ENCODE data around the gene BMI1.

GRCh38 chr10:22343731-22344130 is 22.8 kb downstream of the BMI1 start:
- TF ChIP-seq, protein P1, sequence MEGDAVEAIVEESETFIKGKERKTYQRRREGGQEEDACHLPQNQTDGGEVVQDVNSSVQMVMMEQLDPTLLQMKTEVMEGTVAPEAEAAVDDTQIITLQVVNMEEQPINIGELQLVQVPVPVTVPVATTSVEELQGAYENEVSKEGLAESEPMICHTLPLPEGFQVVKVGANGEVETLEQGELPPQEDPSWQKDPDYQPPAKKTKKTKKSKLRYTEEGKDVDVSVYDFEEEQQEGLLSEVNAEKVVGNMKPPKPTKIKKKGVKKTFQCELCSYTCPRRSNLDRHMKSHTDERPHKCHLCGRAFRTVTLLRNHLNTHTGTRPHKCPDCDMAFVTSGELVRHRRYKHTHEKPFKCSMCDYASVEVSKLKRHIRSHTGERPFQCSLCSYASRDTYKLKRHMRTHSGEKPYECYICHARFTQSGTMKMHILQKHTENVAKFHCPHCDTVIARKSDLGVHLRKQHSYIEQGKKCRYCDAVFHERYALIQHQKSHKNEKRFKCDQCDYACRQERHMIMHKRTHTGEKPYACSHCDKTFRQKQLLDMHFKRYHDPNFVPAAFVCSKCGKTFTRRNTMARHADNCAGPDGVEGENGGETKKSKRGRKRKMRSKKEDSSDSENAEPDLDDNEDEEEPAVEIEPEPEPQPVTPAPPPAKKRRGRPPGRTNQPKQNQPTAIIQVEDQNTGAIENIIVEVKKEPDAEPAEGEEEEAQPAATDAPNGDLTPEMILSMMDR (IDR thresholded peaks at IDR 0.05), result no peak
- TF ChIP-seq POLR2AphosphoS5 (IDR thresholded peaks at IDR 0.05), result no peak
- no peak for TF ChIP-seq POLR2A (IDR thresholded peaks at IDR 0.05)

Data from suprapubic skin (tissue), 4 donors.